Right lobe of liver (tissue), 4 donors: ENCODE data around the gene CLSTN1.

ENCODE experiments used
- CTCF ChIP-seq, 4 donors: fragments of 200-600 bp in 3 of 4; fragments of 450-650 bp in 1 of 4; IDR thresholded peaks; one replicate each; pipeline versions ENCODE4 v1.5.1 to v1.8.0; 2016 to 2022; ENCODE audit warnings: antibody characterized with exemption in 4 of 4, mild to moderate bottlenecking in 2 of 4
- POLR2A ChIP-seq: fragments of 450-650 bp; IDR thresholded peaks from one replicate; pipeline ENCODE4 v1.6.1; 2017; ENCODE audit warnings: antibody characterized with exemption, mild to moderate bottlenecking
- donor health status: DM: no; HTN: no; CAD: no.
- donor health status: DM: no; HTN: no; CAD: no.
- donor health status: DM: no; HTN: yes; CAD: no.

DNA sequence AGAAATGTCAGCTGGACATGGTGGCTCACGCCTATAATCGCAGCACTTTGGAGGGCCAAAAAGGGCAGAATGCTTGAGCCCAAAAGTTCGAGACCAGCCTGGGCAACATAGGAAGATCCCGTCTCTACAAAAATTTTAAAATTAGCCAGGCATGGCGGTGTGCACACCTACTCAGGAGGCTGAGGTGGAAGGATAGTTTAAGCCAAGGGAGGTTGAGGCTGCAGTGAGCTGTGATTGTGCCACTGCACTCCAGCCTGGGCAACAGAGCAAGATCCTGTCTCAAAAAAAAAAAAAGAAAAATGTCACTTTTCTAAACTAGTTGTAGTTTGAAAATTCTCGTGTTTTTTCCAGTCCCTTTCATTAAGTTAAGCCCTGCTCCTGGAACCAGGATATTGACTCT is 9.1 kb downstream of the CLSTN1 start:
- TF ChIP-seq CTCF (IDR thresholded peaks at IDR 0.05) (no peak), POLR2A (no peak)
